Body of pancreas (tissue), 4 donors: ENCODE data around the gene MFAP1.

ENCODE experiments used
- CTCF ChIP-seq, 7 experiments: fragments of 450-650 bp in 4 of 7; fragments of 200-600 bp in 3 of 7; sonication (generic) in 3 of 7; IDR thresholded peaks; one replicate each; pipeline ENCODE4 v1.5.1; 2016 to 2019; ENCODE audit warnings: antibody characterized with exemption in 7 of 7
- POLR2A ChIP-seq, 3 donors: fragments of 450-650 bp; IDR thresholded peaks; one replicate each; pipeline ENCODE4 v1.6.1; 2016; ENCODE audit warnings: antibody characterized with exemption in 3 of 3, mild to moderate bottlenecking in 2 of 3

GRCh38 chr15:43772624-43773023, 51.9 kb downstream of the MFAP1 start:
- TF ChIP-seq CTCF (IDR thresholded peaks at IDR 0.05): no peak
- TF ChIP-seq POLR2A (IDR thresholded peaks at IDR 0.05): no peak
